HFF-Myc (cell line): Measurements from ENCODE around the gene CLASP1.

ENCODE experiments used
- DNase-seq: peaks from one replicate; pipeline ENCODE4 v3.0.0-alpha.2; 2011; ENCODE audit warnings: low read depth; ENCODE audit errors: extremely low read depth
- H3K4me3 ChIP-seq: replicated peaks from 2 replicates; pipeline ENCODE4 v1.5.1; 2011; ENCODE audit warnings: low read depth, mild to moderate bottlenecking, control low read depth, low read length
- TF ChIP-seq, protein P1 (sequence below): IDR thresholded peaks from 2 replicates; pipeline ENCODE4 v1.5.1; 2012; ENCODE audit warnings: mild to moderate bottlenecking, low read depth, low read length, control low read depth; ENCODE audit errors: missing control alignments

The CLASP1 gene

DNA sequence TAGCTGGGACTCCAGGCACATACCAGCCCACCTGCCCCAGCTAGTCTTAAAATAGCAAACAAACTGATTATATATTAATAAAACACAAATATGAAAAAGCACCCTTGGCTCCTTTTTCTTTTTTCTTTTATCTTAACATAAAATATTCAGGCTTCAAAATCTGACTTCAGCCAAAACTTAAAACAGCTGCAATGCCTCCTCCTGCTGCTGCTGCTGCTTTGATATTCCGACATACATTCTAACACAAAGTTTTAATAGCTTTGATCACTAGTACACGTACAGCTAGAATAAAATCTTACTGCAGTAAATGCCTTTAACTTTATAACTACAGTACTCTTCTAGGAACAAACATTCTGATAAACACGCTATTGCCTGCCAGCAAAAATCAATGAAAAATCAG is 190.0 kb downstream of the CLASP1 start:
- TF ChIP-seq, protein P1, sequence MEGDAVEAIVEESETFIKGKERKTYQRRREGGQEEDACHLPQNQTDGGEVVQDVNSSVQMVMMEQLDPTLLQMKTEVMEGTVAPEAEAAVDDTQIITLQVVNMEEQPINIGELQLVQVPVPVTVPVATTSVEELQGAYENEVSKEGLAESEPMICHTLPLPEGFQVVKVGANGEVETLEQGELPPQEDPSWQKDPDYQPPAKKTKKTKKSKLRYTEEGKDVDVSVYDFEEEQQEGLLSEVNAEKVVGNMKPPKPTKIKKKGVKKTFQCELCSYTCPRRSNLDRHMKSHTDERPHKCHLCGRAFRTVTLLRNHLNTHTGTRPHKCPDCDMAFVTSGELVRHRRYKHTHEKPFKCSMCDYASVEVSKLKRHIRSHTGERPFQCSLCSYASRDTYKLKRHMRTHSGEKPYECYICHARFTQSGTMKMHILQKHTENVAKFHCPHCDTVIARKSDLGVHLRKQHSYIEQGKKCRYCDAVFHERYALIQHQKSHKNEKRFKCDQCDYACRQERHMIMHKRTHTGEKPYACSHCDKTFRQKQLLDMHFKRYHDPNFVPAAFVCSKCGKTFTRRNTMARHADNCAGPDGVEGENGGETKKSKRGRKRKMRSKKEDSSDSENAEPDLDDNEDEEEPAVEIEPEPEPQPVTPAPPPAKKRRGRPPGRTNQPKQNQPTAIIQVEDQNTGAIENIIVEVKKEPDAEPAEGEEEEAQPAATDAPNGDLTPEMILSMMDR: no peak
- no peak overlapping the region for H3K4me3 ChIP-seq
- DNase-seq: no peak

DNA sequence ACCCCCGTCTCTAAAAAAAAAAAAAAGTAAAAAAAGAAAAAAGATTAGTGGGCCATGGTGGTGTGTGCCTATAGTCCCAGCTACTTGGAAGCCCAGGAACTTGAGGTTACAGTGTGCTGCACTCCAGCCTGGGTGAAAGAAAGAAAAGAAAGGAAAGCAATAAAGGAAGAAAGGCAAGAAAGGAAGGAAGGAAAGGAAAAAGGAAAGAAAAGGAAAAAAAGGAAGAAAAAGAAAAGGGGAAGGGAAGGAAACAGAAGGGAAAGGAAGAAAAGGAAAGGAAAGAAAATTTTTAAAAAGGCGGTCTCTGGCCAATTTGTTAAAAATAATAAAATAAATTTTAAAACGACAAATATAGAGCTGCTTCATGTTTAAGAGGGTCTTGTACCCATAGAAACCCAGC is 192.9 kb downstream of the CLASP1 start:
- no peak for DNase-seq
- H3K4me3 ChIP-seq: no peak overlapping the region
- TF ChIP-seq, protein P1: no peak

DNA sequence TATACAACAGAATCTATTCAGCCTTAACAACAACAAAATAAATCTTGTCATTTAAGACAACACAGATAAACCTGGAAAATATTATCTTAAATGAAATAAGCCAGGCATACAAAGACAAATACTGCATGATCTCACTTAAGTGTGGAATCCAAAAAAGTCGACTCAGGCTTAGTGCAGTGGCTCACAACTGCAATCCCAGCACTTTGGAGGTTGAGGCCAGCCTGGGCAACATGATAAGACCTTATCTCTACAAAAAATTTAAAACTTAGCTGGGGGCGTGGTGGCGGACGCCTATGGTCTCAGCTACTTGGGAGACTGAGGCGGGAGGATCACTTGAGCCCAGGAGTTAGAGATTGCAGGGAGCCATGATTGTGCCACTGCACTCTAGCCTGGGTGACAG is 193.8 kb downstream of the CLASP1 start:
- DNase-seq: no peak
- H3K4me3 ChIP-seq: no peak overlapping the region
- TF ChIP-seq, protein P1: no peak

DNA sequence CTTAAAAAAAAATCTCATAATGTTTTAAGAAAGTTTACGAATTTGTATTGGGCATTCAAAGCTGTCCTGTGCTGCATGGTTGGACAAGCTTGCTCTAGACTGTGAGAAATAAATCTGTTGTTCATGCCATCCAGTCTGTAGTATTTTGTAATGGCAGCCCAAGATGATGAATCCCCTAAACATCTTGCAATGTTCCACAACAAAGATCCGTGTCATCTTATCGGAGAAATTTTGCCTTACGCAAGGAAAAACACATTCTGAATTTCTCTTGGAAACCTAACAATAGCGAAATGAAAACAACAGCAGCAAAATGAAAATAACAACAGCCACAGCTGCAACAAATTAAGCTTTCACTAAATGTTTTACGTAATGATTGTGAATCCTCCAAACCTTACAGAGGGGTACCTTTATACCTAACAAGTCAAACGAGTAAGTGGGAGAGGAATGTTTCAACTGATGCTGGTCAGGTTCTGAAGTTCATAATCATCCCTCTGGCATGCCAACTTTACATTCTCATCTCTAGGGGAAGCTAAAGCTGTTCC is 194.6 kb downstream of the CLASP1 start:
- no peak overlapping the region for H3K4me3 ChIP-seq

DNA sequence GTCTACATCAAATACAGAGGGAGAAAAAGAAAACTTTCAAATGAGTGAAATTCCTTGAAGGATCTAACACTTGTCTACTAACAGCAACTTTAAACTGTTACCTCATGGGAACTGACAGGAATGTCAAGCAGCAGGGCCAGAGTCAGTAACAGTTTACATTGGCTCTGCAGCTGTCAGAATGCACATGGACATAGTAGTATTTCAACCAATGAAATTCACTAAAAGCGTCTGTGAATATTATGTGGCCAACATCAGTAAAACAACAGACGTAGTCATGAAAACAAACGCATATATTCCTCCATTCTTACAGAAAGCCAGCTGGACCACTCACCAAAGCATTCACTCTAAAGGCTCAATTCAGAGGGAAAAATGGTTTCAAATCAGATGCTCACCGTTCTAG is 197.9 kb downstream of the CLASP1 start:
- DNase-seq: no peak
- TF ChIP-seq, protein P1: no peak
- H3K4me3 ChIP-seq: no peak overlapping the region

More for the DNA sequence above, 194.6 kb downstream of the CLASP1 start:
- TF ChIP-seq, protein P1: no peak
- no peak for DNase-seq

DNA sequence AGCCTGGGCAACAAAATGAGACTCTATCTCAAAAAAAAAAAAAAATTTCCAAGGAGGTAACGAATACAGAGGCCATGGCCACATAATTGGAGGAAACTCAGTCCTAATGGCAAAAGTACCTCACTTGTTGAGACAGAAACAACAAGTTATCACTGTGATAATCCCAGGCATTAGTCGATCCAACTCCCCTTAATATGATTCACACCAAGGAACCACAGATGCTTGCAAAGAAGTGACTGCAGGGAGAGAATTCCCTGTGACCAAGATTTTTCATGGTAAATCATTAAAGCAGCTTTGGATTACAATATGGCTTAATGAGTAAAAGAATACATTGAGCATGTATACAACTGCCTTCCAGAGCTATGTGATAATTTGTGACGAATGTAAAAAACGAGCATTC is 199.0 kb downstream of the CLASP1 start:
- TF ChIP-seq, protein P1: no peak
- no peak for DNase-seq
- no peak overlapping the region for H3K4me3 ChIP-seq

DNA sequence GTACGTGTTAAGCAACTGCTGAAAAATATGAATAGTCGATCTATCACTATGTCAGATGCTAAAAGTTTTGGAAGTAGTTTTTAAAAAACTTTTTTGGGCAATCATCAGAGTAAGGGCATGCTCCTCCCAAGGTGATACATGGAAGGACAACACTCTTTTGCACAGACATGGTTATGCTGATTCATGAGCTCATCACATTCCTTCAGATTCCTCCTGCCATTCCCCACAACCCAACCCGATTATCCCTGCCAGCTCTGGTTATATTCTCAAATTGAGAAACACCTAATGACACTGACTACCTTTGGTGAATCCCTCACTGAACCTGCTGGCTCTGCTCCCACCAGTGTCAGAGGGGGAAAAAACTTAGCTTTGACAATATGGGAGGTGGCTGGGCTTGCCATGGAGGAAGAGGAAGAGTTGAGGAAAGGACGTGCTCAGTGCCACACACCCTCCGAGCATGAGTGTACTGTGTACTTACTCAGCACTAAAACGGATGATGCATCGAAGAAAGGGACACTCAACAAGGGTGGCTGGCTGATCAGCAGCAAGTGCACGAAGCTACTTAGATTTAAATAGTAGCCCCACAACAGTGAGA is 202.5 kb downstream of the CLASP1 start:
- H3K4me3 ChIP-seq: no peak overlapping the region
- TF ChIP-seq, protein P1: no peak
- DNase-seq: no peak
